Stimulated activated CD8-positive, alpha-beta memory T cell treated with anti-CD3 and anti-CD28 coated beads, Interleukin-12 subunit alpha, Interleukin-12 subunit beta, amount 100 ng/mL, for 24 hours (primary cell): ENCODE measurements around the gene MSANTD1.
"Not testable (repeated sequence)": the region's sequence is repeated elsewhere in the genome, so short reads cannot be mapped to it uniquely, and the experiment has no call there.

Source experiments
- DNase-seq: peaks from one replicate; pipeline ENCODE4 v3.0.0-alpha.2; 2020; ENCODE audit errors: extremely low read depth

Gene MSANTD1

DNA sequence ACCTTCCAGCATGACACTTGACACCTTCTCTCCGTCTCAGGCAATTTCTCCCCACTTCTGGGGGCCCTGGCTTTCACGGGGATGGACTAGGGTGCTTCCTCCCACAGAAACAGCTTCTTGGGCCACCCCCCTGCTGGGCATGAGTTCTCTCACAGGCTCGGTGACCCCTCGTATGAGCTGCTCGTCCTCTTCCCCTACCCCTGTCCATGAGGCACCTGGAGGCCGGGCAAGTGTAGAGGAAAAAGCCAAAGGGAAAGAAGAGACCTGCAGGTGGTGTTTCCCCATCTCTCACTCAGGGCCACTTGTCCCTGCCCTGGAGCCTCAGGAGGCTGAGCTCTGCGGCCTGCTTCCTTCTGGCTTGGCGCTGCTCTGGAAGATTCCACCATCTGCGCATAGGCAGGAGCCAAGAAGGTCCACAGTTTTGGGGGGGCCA is 41.9 kb downstream of the MSANTD1 start:
- DNase-seq = no peak

DNA sequence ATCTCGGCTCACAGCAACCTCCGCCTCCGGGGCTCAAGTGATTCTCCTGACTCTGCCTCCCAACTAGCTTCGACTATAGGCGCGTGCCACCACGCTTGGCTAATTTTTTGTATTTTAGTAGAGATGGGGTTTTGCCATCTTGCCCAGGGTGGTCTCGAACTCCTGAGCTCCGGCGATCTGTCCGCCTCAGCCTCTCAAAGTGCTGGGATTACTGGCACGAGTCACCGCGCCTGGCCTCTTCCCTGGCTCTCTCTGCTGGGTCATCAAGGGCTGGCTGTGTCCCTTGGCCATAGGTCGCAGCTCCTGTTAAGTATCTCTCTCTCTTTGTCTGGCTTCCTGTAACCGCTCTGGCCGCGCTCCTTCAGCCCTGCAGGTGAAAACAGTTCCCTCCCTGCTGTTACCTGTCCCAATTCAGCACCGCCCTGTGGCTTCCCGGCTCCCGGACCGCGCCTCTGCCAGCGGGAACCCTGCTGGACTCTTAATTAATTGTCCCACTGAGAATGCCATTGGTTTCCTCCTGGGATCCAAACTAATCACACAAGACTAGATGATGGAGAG is 42.5 kb downstream of the MSANTD1 start:
- DNase-seq = no peak

DNA sequence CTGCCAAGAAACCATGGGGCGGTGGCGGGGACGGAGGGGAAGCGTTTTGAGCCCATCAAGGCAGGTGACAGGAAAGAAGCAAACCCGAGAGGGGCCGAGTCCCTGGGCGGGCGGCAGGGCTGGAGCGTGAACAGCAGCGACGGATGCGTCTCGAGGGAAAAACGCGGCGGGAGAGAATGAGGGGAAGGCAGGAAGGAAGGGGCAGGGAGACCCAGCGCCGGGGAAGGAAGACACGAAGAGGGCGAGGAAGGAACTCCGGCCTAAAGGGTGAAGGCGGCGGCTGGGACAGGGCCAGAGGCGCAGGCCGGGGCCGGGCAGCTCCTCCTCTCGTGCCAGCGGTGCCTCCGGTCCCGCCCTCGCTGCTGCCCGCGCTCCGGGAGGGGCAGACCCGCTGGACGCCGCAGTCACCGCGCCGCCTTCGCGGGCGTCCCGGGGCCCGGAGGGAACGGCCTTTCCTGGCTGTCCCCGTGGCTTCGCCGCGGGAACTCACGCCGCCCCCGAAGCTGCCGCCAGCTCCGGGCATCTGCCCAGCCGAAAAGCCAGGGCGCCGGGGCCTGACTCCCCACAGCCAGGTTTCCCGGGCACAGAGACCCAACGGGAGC is 43.1 kb downstream of the MSANTD1 start:
- DNase-seq = no peak

DNA sequence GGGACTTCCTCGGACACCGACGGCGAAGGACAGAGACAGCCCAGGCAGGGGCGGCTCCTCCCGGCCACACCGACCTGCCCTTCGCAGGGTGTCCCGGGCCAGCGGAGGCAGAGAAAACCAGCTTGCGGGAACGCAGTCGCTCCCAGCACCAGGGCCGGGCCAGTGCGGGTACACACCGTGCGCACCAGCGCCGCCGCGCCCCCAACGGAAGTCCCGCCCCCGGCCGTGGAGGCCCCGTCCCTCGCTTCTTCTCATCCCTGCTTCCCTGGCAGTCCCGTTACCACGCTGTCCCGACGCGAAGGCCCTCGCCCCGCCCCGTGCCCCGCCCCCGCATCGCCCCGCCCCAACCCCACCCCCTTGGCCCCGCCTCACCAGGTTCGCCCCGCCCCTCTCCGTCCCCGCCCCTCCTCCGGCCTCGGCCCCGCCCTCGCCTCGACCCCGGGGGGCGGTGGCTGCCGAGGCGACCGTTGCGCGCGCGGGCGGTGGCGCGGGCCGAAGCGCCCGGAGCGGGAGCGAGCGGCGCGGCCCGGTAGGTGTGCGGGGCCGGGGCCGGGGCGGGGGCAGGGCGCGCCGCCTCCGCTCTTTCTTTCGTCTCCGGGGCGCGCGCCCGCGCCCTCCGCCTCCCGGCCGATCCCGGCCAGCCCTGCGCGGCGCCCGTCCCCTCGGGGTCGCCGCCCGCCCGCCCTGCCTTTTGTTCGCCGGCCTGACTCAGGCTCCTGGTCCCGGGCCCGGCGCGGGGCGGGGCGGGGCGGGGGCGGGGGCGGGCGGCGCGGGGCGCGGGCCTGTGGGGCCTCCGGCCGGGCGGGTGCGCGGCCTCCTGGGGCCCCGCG is 43.8 kb downstream of the MSANTD1 start, which contains the start of gene RGS12:
Gene RGS12 (plus strand): TSS at position 451 of the 830 bp plus-strand sequence. CDS start 23,150 bp downstream, outside the sequence.
- DNase-seq = peak; percentile 73

DNA sequence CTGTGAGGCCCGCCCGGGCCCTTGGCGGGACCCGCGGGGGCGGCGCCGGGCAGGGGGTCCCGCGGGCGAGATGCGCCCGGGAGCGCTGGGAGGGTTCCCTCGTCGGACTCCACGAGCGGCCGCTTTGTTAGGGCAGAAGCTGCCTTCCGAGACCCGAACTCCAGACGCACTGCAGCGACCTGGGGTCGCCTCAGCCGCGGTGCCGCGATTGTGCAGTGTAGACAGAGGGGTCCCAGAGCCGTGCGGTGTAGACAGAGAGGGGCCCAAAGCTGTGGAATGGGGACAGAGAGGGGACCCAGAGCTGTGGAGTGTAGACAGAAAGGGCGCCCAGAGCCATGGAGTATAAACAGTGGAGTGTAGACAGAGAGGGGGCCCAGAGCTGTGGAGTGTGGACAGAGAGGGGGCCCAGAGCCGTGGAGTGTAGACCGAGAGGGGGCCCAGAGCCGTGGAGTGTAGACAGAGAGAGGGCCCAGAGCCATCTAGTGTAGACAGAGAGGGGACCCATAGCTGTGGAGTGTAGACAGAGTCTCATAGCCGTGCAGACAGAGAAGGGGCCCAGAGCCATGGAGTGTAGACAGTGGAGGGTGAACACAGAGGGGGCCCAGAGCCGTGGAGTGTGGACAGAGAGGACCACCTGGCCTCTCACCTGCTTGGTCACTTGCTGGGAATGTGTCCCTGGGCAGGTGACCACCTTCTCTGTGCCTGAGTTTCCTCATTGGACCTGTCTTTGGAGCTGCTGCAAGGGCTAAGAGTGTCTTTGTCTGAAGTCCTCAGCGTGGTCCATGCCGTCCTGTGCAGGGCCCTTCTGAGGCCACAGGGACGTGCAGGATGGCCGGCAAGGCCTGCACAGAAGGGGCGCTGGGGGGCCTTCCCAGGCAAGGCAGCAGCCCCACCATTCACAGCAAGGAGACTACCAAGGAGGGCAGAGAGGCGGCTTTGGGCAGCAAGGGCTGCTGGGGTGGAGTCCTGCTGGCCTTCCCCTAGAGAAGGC is 44.7 kb downstream of the MSANTD1 start:
- DNase-seq = no peak

DNA sequence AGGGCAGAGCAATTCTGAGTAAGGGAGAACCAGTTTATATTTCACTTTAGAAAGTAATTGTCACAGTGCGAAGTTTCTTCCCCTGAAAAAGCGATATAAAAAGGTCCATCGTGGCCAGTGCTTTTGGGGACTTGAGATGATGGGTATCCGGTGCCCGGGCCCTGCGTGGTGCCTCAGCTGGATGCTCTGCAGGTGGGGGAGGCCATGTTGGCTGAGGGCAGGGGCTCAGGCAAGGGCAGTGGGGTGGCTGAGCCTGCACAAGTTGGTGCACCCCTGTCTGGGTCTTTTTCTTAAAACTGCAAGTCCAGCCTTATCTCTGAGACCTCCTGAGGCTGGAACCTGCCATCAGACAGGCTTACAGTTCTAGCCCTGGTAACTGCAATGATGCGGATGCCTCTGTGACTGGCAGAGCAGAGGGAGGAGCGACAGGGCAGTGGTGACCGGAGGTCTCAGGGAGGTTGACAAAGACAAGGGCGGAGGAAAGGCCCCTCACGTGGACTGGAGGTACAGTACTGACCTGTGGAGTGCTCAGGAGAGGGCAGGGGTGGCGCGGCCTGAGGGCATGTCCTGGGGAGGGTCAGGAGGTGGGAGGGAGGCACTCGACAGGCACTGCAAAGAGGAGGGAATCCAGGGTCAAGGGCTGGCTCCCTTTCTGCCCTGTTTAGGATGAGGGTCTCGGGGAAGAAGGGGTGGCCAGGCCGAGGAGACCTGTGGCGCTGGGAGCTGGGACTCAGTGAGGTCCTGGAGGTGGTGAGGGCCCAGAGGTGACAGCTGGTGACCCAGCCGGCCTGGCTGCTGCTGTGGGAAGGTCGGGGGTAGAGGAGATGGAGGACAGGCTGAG is 45.7 kb downstream of the MSANTD1 start:
- DNase-seq = no peak

DNA sequence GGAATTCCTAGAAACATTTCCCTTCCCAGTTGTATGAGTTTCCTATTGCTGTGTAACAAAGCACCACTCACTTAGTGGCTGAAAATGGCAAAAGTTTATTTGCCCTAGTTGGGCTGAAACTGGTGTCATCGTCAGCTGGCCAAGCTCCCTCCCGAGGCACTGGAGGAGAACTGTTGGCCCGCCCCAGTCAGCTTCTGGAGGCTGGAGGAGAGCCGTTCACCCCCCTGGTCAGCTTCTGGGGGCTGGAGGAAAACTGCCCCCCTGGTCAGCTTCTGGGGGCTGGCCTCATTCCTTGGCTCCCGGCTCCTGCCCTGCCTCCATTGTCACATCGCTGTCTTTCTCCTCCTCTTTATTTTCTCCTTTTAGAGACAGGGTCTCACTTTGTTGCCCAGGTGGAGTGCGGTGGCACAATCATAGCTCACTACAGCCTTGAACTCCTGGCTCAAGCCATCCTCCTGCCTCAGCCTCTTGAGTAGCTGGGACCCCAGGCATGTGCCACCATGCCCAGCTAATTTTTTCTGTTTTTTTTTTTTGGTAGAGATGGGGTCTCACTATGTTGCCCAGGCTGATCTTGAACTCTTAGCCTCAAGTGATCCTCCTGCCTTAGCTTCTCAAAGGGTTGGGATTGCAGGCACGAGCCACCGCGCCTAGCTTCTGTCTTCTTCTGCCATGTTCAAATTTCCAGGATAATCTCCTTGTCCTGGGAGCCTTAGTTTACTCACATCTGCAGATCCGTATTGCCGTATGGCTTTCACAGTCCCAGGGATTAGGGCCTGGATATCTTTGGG is 47.1 kb downstream of the MSANTD1 start:
- no peak for DNase-seq

DNA sequence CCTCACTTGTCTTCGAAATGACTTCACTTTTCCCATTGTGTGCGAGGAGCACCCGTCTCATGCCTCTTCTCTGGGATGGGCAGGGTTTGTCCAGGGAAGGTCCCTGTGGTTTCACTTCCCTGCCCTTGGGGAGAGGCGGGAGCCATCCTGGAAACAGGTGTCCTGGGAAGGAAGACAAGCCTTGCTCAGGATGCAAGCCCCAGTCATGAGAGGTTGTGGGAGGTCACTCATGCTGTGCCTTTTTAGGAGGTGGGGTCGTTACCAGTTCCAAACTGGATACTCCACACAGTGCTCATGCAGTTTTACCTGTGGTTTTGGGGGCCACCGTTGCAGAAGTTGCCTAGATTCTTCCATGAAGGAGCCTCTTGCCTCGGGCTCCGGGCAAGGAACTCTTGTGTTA is 47.7 kb downstream of the MSANTD1 start:
- no peak for DNase-seq

DNA sequence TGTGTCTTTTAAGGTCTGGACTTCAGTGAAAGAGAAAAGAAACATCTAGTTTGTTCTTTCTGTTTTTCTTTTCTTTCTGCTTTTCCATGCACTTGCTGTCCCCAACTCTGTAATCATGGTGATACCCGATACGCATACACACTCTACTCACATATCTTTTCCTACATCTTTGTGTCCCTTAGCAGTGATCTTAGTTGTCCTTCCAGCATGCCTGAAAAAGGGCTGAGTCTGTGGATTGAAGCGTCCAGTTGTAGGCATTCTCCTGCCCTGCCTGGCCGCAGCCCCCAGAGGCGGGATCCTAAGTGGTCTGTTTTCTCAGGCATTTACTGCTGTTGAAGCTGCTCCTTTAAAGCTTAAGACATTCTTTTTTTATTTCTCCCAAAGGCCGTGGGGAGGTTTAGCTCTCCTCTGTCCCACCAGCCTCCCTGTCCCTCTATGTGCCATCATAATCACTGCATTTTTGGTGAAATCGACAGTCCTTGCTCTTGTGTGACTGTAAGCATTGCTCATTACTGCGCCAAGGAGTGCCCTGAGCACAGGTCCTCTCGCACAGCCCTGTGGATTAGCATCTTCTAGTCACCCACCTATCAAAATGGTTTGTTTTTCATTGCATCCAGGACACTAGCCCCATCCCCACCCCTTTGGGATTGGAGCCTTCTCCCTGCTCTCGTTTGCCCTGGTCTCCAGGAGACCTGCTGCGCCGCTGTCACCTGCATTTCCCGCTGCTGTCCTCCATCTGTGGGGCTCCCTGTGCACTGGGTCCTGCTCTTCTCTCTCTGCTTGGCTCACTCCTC is 48.3 kb downstream of the MSANTD1 start:
- DNase-seq = no peak

DNA sequence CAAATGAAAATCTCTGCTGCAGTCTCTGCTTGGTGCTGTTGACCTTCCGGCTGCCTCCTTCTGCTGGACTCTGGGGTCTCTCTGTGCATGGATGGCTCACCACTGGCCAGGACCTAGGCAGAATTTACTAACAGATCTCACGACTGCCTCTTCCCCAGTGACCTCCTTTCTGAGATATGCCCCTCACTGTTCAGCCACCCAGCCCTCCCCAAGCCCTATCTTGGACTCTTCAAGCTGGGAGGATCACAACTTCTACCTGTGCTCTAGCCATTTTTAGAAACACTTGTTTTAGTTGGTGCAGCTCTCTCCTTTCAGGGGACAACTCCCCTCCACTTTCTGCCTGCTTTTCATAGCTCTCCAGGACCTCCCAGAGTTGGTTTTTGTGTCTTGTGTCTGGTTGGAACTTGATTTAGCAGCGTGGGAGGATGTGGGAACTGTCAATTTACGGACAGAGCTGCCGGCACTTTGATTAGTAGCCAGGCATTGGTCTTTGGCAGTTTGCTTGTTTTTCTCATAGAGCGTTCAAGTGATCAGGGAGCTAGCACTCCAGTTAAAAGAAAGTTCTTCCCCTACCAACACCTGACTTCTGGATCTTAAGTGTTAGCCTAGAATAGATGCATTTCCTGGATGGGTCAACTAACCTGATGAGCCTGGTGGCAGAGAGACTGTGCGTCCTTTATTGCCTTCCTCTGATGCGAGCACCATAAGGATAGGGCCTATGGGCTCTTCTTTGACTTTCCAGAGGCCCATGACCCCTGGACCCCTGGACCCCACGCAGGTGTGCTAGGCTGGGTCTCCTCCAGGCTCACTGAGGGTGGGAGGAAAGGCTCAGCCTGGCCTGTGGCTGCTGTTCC is 50.4 kb downstream of the MSANTD1 start:
- no peak for DNase-seq

DNA sequence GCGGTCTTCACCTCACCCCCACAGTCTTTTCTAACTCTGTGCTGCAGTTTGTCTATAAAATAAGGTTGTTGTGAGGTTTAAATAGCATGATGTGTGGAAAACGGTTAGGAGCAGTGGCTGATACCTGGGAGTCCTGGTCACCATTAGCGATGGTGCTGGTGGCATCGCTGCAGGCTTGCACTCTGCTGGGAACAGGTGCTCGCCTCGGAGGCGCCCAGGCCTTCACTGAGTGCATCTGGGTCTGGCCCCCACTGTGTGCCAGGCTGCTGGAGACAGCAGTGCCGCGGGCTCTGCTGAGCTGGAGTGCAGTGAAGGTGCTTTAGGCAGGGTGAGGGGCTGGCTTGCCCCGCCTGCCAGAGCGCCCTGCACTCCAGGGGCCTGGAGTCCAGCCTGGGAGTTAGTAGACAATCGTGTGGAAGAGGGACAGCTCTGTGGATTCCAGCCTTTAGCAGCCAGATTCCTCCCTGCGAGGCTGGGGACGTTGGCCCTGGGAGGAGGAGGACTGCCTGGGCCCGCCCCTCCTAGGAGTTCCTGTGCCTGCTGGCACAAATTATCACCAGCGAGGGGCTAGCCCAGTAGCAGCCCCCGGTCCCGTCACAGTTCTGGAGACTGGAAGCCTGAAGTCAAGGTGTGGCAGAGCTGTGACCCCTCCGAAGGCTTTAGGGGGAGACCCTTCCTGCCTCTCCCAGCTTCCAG is 51.2 kb downstream of the MSANTD1 start:
- no peak for DNase-seq

DNA sequence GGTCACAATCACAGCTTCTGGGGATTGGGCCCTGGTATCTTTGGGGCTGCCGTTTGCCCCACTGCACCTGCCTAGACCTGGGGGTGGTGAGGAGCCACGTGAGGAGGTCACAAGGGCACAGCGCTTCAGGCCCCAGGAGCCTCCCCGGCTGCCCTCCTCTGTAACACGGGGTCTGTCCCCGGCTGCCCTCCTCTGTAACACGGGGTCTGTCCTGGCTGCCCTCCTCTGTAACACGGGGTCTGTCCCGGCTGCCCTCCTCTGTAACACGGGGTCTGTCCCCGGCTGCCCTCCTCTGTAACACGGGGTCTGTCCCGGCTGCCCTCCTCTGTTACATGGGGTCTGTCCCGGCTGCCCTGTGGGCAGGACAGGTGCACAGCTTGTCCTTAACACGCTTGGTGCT is 51.9 kb downstream of the MSANTD1 start:
- DNase-seq = not testable (repeated sequence)

DNA sequence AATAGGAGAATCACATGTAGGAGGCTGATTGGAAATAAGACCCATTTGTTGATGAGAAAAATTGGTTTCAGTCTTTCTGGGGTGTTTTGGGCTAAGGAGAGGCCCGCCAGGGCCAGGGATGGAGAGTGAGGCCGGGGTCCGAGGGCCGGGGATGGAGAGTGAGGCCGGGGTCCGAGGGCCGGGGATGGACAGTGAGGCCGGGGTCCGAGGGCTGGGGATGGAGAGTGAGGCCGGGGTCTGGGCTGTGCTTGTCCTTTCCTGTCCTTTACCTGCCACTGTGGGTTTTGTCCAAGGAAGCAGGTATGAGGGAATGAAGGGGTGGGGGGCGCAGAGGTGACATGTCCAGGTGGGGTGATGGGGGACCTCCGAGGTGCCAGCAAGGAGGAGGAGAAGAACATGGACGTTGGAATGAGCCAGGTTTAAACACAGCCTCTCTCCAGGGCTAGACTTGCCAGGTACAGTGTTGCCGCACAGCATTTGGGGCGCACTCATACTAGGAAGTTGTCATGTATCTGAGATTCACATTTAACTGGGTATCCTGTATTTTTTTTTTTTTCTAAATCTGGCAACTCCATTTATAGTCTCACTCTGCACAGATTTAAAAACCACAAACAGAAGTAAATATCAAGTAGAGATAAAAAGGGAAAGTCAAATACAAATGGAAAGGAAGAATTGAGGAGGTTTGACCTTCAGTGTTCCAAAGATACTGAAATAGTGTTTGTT is 52.7 kb downstream of the MSANTD1 start:
- DNase-seq = no peak

DNA sequence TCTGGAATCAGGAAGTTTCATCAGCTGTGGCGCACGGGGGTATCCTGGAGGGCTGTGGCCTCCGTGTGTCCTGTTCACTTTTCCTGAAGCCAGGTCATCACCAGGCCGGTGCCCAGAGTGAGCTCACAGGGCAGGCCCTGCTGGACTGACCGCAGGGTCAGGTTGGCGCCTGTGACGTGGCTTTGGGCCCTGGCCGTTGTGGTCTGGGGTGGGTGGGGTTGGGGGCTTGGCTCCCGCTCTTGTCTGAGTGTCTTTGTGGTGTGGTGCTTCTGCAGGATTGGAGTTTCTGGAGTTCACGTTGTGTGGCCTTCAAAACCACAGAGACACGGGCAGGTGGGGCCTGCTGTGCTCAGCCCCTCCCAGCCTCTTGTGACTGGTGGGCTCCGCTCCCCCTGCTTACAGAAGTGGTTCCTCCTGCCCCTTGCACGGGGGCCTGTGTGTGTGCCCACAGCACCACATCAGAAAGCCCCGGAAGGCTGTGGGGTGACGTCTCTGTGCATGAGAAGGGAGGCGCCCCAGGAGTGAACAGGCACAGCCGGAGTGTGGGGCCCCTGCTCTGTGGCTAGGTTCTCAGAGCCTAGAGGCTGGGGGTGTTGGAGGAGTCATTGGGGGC is 53.3 kb downstream of the MSANTD1 start:
- peak; percentile 38 for DNase-seq

DNA sequence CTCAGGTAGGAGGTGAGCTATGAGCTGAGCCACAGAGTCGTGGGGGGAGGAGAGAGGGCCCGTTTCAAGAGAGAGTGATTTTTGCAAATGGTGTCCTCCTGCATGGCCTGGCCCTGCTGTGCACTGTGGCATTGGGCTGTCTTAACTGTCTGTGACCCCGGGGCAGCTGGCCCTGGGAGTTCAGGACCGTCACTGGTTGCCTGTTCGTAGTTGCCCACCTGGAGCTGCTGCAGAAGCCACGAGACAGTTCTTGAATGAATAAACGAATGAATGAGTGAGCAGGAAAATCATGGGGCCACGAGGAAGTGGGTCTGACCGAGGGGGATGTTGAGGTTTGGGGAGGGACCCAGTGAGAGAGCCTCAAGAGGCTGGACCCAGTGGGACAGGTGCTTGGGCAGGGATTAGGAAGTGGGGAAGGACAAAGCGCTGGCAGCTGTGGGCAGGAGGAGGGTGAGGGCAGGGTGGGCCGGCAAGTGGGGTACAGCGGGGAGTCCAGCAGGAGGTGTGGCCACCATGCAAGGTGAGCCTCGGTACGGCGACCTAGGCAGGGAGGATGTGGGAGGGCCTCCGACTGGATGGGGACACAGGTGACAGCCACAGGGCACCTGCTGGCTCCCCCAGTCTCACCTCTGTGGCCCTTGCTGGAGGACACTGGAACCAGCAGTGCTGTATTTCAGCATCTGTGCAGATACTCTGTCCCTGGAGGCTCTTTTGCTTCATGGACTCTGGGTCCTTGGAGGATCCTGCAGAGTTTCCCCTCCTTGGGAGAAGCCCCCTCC is 54.0 kb downstream of the MSANTD1 start:
- DNase-seq = no peak

DNA sequence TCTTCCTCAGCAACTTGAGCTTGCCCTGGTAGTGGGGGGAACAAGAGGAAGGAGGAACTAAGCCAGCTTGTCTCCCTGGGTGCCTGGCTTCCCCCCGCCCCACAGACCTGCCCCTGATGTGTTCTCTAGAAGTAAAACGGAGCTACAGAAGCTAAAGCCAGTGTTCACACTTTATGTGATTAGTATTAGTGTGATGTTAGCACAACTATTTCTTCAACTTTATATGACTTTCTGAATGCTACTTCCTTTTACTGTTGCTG is 54.5 kb downstream of the MSANTD1 start:
- no peak for DNase-seq
